Fibroblast of upper back skin (primary cell): ENCODE data around the gene VEPH1.

Source experiments
- DNase-seq: peaks from one replicate; pipeline ENCODE4 v3.0.0-alpha.2; 2013

Gene VEPH1

DNA sequence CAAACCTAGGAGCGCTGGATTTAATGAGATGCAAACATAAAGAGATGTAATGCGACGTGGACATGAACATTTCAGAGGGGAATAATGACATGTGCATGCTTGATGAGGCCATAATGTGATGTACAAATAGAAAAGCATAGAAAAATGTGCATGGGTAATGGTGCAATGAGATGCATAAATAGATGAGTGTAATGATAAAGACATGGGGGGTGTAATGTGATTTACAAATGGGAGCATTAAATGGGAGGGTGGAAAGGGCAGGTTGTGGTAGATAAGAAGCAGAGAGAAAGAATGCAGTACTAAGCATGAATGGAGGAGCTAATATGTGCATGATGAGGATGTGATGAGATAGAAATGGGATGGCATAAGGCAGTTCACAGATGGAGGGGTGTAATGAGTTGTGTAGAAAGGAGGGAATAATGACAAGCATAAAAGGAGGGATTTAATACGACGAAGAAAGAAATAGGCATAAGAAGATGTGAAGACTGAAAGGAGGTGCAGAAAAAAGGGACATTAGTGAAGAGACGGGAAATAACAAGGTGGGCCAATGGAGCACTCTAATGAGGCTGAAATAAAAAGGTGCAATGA lies 205.8 kb downstream of the VEPH1 start:
- no peak for DNase-seq

DNA sequence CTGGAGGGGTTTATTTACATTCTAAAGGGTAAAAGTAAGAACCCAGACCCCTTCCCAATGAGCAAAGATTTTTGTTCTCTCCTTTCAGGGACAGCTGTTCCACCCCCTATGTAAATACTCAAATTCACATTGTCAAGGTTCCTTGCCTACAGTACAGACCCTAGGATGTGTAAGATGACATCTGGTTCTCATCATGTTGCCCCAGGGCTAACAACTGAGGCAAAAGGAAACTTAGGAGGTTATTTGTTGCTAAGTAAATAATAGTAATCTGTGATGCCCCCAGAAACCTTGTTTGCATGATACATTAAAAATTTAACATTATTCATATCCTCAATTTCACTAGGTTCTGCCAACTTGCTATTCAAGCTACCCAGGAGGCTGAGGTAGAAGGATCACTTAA lies 208.3 kb downstream of the VEPH1 start:
- DNase-seq, result no peak

DNA sequence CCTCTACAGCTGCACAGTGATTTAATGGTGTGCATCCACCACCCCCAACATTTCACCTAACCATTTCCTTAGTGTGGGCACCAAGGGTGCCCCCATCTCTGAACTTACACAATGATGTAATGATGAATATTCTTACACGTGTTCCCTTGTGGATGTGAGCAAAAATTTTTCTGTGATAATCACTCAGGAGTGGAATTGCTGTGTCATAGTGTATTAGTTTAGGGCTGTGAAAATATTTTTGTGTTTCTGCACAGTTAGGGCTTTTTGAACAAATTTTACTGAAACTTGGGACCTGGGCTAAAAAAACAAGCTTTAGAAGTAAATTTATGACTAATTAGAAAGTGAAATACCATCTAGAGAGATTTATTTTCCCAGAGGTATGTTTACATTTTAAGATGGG lies 208.7 kb downstream of the VEPH1 start:
- DNase-seq, result peak; percentile 41

DNA sequence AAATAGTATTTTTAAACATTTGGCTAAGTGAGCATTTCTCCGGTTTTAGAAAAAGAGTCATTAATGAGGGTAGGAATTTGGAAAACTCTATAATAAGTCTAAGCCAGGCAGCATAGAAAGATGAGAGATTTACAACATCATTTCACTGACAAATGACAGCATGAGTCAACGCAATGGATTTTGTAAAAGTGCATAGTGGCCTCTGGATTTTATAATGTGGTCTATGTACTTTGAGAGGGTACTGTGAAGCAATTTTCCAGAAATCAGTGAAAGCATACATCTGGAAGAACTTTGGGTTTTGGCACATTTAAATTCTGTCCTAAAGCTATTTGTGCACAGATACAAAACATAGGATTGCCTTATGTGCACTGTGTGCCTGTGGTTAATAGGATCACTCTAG lies 212.4 kb downstream of the VEPH1 start:
- peak; percentile 99 for DNase-seq

DNA sequence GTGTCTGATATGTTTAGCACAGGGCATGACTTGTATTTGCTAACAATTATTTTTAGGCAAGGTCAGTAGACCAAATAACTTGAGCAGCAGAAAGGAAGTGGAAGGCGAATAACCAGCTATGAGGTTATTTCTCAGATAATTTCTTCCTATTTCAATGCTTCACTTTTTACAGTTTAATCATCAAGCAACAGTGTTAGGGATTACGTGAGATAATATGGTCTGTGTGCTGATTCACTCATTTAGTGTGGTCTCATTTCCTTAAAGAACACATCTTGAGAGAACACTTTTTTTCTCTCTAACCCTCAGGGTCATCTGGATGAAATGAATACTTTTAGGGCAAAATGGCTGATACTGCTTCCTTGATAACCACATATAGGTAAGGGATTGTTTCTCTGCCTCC lies 217.2 kb downstream of the VEPH1 start:
- peak; percentile 35 for DNase-seq

DNA sequence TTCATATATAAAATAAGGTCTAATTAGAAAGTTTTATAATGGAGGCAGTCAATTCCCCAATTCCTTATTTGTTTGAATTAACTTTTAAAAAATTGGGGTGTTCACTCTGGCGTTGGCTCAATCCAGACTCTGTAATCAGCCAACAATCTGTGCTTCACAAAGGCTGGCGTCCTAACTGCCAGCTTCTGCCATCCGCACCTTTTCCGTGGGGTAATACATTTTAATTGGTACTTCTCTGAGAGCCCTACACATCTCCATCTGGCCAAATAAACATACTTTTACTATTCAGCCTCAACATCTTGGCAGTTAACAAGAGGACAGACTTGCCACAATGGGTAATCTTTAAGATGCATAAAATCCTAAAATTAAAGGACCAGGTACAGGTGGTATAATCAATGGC lies 218.1 kb downstream of the VEPH1 start:
- no peak for DNase-seq

DNA sequence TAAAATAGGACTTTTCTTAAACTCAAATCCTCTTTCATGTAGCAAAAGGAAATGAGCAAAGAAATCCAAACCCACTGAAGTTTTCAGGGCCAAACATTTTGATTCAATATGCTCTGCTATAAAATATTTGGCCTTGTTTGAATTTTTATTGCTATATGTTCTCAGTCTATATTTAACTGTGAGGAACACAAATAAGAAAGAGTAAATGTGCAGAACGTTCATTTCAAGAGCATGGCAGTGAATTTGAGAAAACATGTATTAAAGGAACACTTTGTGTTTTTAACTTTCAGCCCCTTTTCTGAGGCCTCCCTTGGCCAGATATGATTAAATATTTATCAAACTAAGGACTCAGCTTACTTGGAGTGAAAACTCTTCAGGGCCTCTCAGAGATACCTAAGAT lies 218.5 kb downstream of the VEPH1 start:
- no peak for DNase-seq

DNA sequence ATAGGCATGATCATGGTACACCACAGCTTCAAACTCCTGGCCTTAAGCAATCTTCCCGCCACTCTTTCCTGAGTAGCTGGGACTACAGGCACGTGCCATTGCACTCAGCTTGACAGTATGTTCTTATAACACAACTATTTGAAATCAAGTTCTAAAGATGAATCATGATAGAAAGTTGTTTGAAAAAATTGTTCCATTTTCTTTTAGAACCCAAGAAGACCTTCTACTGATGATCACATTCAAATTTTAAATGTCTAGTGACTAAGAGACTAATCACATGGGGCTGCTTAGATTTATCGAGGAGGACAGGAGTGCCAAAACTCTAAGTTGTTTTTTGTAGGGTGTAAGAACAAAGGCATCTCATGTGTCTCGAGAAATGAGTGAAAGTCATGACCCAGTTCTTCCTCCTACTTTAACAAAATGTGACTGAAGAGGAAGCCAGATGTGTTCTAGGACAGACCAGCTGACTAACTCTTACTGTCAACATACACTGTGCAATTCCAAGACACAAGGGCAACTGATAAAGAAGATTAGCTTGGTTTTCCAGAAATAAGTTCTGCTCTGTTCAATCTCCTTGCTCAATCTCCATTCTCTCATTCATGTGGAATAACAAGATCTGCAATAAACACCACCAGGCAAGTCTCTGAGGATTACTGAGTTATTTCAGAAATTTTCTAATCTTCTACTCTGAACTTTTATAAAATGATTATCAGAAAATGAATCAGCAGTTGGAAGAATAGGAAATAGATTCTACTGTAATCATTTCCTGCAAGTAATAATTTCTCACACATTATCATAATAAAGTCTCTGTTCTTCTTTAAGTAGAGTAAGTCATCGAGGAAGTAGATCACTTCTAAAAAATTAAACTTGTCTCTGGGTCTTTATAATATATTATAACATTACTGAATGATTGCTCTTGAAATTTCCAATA lies 220.7 kb downstream of the VEPH1 start:
- peak; percentile 94 for DNase-seq

DNA sequence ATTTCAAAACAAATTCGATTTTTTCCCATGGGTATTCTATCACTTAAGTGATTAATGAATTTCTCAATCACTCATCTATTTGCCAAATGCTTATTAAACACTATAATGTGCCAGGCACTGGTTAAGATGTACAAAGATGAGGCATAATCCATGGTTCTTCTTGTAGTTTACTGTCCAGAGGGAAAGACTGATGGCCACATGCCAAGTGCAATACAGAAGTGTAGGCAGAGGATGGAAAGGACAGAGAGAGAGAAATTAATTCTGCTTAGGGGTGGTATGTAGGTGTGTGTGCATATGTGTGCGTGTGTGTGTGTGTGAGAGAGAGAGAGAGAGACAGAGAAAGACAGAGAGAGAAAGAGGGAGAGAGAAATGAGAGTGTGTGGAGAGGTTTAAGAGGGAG lies 222.4 kb downstream of the VEPH1 start:
- DNase-seq, result peak; percentile 29

DNA sequence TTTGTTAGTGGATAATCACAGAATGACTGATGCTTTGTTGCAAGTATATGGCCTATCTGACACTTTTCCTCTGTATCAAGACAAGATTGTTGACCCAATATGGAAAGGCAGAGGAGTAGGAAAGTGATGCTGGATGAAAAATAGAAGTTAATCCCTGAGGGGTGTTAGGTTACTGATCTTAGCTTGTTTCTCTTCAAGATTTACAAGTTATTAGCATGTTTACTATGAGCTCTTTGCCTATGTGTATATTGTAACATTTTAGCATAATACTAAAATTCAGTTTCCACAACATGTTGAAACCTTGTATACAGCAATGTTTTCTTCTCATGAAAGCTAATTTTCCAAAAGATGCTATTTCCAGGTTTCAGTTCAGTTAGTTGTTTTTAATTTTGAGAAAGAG lies 222.9 kb downstream of the VEPH1 start:
- DNase-seq, result no peak

DNA sequence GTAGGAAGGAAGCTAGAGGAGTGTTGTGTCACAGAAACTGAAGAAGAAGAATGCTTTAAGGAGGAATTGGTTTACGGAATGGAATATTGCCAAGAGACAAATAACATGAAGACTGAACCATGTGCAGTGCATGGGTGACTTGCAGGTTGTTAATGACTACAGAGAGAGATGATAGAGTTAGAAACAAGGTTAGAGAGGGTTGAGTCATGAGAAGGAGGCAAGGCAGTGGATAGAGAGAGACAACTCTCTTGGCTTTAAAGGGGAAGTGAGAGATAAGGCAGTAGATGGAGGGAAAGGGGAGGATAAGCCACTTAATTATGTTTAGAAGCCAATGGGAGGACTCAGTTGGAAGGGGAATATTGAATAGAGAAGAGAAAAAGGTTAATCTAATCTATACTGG lies 224.0 kb downstream of the VEPH1 start:
- DNase-seq, result no peak

DNA sequence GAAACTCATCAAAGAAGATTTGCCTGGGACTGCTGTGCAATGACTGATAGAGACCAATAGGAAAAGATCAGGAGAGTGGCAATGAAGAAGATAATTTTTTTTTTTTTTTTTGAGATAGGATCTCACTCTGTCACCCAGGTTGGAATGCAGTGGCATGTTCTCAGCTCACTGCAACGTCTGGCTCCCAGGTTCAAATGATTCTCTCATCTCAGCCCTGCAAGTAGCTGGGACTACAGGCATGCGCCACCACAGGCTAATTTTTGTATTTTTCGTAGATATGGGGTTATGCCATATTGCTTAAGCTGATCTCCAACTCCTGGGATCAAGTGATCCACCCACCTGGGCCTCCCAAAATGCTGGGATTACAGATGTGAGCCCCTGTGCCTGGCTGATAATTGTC lies 226.4 kb downstream of the VEPH1 start:
- DNase-seq, result no peak

DNA sequence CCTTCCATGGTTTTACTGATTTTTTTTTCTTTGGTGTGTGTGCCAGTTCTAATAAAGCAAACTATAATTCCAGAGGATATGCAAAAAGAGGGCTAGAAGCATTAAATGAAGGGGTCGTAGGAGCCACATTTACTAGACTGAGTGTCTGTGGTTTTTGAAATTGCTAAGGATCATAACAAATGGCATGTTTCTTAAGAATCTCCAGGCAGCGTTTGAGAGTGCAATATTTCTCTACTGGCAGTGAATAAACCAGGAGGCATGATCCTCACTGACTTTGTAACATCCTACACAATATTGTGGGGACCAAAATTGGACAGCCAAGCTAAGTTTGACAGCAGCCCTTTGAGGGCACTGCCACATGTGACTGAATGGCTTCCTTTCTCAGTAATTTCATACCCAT lies 227.4 kb downstream of the VEPH1 start:
- DNase-seq, result no peak

DNA sequence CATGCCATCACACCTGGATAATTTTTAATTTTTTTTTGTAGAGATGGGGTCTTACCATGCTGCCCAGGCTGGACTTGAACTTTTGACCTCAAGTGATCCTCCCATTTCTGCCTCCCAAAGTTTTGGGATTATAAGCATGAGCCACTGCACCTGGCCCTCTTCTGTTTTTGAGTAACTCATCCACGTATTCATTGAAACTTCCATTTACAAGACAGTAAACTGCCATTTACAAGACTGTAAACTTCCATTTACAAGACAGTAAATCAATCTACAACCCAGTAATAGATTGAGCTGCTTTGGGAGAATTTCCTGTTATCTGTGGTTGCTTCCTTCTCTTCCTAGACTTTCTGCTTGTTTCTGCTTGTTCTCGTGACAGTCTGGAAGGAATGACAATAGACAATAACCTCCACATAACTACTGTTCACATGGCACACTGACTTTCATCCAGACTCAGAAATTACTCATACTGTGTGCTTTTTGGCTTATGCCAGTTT lies 228.5 kb downstream of the VEPH1 start:
- DNase-seq, result no peak

DNA sequence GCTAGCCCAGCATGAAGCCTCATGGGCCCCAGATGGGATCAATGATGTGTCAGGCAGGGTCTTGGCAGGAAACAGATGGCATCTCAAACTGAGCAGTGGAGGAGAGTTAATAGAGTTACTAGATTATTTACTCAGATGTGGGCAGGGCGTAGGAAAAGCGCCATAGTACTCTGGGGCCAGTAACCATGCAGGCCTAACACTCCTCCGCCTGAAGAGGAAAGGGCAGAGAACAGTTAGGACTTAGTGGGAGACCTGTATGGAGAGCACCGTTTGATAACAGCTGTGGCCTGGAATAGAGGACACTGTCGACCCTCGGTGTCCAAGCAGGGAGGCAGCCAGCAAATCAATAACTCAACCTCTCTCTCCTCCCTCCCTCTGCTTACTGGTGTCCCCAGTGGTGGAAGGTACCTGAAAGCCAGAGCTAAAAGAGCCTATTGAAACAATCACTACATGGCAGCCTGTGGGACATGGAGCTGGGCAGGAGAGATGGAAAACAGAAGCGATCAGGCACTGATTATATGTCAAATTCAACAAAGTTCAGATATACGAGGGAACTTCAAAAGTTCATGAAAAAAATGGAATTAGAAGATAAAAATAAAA lies 231.8 kb downstream of the VEPH1 start:
- DNase-seq, result no peak

DNA sequence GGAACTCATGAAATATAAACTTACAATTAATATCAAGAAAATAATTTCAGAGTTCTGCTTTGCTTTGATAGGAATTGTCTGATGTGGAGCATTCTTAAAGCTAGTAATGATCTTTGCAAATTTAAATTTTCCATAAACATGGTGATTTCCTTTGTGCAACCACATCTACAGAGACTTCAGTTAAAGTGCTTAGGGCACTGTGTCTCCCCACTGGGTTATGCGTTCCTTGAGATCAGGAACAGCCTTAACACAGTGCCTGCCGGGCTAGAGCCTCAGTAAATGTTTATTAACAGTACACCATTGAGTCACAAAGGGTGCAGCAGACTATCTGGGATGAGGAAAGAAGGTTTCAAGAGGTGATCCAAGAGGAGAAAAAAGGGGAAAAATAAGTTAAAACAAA lies 235.2 kb downstream of the VEPH1 start:
- DNase-seq, result no peak

DNA sequence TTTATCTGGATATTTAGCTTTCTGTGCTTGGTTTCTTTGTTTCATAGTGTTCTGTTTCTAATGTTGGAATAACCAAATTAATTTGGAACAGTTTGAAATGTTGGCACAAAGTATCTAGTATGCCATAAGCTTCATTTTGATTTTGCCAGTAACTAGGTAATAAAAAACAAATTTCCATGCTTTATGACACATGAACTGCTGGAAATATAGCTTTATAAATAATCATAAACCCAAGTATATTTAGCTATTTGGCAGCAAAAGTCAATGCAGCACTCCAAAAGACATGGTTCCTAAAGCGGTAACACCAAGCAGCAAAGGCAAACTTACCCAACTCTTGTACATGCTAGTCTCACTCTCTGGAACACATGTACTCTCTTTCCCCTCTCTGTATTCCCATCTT lies 237.3 kb downstream of the VEPH1 start:
- no peak for DNase-seq

DNA sequence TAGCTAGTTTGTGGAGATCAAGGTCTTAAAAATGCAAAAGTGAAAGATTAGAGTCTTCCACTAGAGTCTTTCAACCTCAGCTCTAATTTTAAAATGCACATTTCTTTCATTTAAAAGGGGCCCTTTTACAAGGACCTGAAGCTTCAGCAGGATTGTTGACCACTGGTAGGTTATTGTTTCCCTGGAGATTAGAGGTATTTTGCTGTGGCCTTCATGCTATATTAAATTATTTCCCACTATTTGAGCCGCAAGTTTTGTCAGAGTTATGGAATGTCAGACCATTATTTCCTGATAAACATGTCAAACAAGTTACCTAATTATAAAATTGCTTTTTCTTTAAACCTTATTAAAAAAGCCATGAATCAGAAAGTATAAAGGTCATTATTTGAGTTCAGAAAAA lies 240.2 kb downstream of the VEPH1 start:
- peak; percentile 33 for DNase-seq

DNA sequence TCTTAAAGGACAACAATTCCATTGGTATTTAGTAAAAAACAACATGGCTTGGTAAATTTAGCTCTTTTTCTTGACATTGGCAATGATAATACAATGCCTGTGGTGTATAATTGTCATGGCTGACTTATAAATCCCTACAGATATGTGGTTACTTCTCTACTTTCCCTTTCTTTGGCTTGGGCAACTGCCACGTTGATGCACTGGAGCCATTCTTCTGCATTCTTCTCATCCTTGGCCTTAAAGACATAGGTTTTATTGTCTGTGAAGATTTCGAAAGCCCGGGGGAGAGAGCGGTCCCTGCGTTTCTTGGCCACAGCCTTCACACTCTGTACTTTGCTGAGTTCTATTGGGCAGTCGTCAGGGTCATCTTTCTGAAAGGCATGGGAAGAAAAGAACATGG lies 242.2 kb downstream of the VEPH1 start:
- DNase-seq, result peak; percentile 81

DNA sequence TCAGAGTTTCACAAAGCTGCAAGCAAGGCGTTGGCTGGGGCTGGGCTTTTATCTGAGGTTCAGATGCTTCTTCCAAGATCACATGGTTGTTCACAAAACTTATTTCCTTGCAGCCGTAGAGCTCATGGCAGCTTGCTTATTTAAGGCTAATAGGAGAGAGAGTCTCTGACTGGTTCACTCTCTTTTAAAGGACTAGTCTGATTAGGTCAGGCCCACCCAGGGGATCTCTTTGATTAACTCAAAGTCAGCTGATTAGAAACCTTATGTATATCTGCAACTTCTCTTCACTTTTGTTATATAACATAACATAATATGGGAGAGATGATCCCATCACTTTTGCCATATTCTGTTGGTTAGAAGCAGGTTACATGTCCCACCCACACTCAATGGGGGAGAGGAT lies 243.4 kb downstream of the VEPH1 start:
- no peak for DNase-seq

DNA sequence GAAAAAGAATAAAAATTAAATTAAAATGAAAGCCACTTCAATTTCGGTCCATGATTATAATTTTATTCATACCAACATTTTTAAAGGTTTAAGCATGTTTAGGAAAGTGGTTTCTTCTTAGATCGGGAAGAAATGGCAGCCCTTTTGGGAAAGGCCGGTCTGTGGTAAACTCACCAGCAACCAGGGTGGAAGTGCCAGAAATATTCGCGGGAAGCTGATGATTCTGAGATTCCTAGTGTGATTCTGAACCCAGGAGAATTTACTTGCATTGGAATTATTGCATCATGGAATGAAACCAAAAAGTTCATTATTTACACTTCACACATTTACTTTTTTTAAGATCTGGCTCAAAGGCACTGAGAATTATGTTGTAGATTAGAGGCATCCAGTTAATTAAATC lies 246.1 kb downstream of the VEPH1 start:
- no peak for DNase-seq

DNA sequence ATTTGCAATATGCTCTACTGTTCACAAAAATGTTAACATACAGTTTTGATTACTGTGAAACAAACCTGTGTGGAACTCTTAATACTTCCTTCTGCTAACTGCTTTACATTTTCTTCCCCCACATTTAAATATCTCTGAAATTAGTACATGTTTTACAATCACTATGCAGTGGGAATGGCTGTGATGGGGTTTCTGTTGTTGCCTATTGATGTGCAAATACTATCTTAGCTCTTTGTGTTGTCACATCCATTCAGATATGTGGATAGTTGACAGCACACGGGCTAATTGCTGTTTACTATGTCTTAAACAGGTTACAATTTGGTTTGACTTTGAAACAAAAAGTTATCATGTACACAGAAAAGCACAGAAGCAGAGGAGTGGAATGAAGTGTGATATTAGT lies 247.4 kb downstream of the VEPH1 start:
- DNase-seq, result no peak

DNA sequence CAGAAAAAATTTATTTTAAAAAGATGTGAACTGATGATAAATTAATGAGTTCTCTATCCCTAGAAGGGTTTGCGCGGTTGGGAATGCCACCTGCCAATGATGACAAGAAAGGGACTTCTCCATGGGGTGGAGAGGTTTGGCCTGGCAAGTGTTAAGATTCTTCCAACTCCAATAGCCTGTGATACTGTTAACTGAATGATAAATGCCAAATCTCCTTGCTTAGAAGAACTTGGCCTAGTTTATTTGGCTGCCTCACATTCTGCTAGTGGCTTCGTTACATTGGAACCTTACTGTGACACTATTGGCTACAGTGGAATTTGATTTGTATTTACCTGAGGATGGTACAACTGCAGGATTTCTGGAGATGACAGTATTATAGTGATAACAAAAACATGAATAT lies 251.5 kb downstream of the VEPH1 start:
- DNase-seq, result no peak

DNA sequence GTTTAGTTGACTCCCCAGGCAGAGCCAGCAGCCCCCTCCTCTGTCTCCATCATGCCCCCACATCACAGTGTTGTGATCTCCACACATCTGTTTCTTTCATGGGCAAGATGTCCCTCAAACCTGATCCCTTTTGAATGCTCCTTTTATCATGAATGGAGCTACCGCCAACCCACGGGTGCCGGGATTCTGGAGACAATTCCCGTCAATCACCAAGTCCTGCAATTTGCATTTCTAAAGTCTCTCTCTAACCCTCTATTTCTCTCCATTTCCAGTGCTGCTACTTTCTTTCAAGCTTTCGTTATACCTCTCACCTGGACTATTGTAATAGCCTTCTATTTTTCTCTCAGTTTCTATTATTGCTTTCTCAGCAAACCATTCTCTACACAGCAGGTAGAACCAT lies 253.6 kb downstream of the VEPH1 start:
- DNase-seq, result no peak
